Purkinje cell (primary cell): ENCODE data around the gene ACTR1A. TPM values are rescaled to one million over a fixed set of nuclear protein-coding genes. Genes with fewer than 3 reads are reported as not detected.

Experiments used
- polyA plus RNA-seq: library from polyadenylated mRNA; unstranded; fragments of >200 nt; fragmentation: Nextera tagmentation; gene quantifications from 2 replicates; pipeline ENCODE4 v1.2.1, GENCODE V29; 2014

ACTR1A gene
- 94.0 and 138 TPM in 2 replicates for polyA plus RNA-seq

DNA sequence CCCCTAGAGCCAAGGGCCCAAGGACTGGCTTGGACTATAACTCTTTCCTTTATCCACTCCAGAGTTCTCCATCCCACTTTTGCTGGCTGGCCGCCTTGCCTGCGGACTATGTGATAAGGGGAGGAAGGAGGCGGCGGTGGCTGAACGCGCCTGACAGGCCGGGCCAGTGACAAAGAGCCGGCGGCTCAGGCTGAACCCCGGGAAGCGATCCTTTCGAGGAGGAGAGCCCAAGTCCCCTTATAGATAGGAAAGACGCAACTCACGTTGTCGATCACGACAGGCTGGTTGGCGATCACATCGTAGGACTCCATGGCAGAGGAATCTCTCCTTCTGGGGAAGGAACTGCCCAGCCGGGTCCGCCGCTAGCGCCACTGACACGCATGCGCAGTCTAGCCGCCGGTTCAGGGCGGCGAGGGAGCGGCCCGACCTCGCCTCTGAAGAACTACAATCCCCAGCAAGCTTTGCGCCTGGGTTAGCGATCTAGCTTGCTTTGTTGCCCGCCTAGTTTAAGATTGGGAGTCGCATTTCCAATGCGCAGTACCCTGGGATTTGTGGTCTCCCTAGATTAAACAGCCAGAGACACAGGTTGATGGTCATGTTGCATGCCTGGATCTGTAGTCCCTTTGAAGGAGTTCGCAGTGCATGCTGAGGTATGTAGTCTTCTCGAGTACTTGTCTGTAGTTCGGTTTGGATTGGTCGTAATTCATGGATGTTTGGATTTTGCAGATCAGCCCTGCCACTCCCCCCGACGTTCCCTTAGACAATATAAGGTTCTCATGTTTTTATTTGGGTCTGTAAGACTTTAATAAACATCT is at the start of gene ACTR1A:
Gene ACTR1A, minus strand, starts transcription at position 376 of the 815 bp plus-strand sequence. Its CDS starts 65 bp downstream, at position 311.

DNA sequence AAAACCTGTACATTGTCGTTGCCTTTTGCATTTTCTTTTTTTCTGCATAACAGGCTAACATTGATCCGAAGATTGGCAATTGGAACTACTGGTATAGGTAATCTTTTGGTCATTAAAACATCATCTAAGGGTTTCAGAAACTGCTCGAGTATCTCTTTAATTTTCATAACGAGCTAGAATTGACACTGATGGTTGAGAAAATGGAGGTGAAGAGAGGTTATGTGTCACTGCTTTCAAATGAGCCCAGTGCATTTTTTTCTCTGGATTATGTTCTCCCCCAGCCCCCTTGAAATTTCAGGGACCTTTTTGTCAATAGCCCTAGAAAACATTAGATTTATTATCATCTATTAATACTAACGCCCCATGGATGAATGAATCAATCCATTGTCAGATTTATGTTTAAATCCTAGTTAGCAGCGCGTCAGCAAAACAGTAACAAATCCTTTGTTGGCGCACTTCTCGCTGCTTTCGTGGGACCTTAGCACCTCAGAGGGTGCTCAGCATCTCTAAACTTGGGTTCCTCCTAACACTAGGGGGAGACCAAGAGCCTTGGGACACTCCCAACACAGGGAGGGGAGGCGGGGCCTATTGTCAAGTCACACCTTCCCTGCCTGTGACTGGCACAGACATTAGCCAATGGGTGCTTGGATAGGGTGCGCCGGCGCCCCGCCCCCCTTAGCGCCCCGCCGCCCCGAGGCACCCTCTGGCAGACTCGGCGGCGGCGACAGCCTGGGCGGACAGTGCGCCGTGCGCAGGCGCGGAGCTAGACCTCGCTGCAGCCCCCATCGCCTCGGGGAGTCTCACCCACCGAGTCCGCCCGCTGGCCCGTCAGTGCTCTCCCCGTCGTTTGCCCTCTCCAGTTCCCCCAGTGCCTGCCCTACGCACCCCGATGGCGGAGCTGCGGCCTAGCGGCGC is 1.0 kb upstream of the ACTR1A start, which contains the start of gene SUFU:
Gene SUFU, plus strand, starts transcription at position 709 of the 915 bp plus-strand sequence. Its CDS starts 181 bp downstream, at position 890.

DNA sequence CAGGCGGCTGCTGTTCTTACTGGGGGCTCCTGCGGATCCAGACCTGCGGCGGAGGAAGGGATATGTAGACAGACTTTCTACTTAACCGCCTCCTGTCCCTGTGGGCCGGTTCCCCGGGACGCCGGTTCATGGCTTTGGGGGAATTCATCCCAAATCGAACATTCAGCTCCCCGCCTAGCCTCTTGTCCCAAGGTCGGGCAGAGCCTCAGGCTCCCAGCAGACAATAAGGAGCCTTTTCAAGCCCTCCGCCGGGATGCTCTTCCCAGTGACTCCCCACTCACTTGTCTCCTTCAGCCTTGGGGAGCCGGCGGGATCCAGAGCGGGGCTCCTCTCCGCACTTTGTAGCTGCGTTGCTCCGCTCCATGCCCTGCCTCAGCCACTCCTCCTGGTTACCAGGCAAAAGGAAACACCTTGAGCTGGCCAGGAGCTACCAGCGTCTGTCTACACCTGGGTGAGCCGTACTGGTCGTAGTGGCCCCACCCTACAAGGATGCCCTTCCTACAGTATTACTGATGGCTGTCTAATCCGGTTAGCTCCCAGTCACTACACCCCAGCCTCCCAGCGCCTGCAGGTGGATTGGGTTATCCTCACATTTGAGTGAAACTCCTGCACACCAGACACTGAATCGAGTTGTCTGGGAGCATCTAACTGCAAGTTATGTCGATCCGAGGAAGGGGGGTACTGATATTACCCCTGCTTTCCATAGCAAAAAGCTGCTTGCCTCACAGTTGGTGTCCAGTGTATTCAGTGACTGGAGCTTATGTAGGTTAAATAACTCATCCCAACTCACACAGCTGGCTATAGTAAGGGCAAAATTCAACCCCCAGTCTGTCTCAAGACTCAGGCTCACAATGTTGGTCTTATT is 51.2 kb downstream of the ACTR1A start, which contains the start of gene C10orf95:
Gene C10orf95, minus strand, starts transcription at position 439 of the 865 bp plus-strand sequence. CDS start 450 bp downstream, outside the sequence.

DNA sequence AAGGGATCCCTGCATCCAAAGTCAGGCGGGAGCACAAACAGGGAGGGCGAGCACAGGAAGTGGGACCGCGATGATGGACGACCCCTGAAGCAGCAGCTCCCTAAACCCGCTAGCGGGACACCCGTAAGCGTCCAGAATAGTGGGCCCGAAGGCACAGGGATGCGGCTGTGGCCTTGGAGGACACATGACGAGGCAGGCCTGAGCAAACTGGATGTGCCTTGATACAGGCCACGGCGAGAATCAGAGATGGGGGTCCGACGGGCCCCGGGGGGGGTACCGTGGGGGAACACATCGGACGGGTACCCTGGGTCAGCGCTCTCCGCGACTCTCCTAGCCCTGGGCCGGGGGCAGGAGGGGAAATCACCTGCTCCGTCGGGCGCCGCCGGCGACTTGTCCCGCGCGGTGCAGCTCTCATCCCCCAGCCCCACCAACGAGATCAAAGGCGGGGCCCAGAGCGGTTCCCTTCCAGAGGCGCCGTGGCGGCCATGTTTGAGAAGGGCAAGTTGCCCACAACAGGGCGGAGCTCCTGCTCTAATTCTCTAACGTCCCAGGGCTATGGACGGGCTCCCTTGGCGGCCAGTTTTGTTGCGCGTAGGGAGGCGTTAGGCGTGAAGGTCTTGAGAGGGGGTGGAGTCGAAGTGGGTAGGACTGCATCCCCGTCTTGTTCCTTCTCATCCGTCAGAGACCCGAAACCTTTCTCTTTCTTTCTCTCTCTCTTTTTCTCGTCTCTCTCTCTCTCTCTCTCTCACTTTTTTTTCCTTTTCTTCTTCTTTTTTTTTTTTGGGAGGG is 70.2 kb downstream of the ACTR1A start, which contains the start of gene CUEDC2:
Gene CUEDC2, minus strand, starts transcription at position 413 of the 789 bp plus-strand sequence. CDS start 7,386 bp downstream, outside the sequence.

Other genes with a start within 250 kb of the ACTR1A start
- gene NFKB2, start 107.0 kb downstream of the ACTR1A start, polyA plus RNA-seq, result not detected in 2 replicates
- gene PSD, start 83.9 kb downstream of the ACTR1A start, polyA plus RNA-seq, result 1.1 and 1.7 TPM in 2 replicates
- 9.2 and 23.8 TPM in 2 replicates for gene FBXL15, start 81.9 kb downstream of the ACTR1A start, polyA plus RNA-seq
- 42.7 and 48.3 TPM in 2 replicates for gene CUEDC2, start 70.1 kb downstream of the ACTR1A start, polyA plus RNA-seq
- not detected in 2 replicates for gene C10orf95, start 51.2 kb downstream of the ACTR1A start, polyA plus RNA-seq
- gene SUFU, start 1.3 kb upstream of the ACTR1A start, polyA plus RNA-seq, result 0.47 and 0.94 TPM in 2 replicates
- 25.4 and 27.6 TPM in 2 replicates for gene TRIM8, start 141.8 kb upstream of the ACTR1A start, polyA plus RNA-seq
- 49.8 and 50.7 TPM in 2 replicates for gene ARL3, start 211.7 kb upstream of the ACTR1A start, polyA plus RNA-seq
- gene SFXN2, start 211.9 kb upstream of the ACTR1A start, polyA plus RNA-seq, result 0.15 and 0.20 TPM in 2 replicates
- 6.7 and 7.3 TPM in 2 replicates for gene WBP1L, start 241.2 kb upstream of the ACTR1A start, polyA plus RNA-seq